ENCODE measurements around the gene FTO. TPM values are rescaled to one million over a fixed set of nuclear protein-coding genes. Genes with fewer than 3 reads are reported as not detected.
A peak's percentile ranks its signal among the peaks of the same experiment; 100 is the strongest.
"Not testable (repeated sequence)": the region's sequence is repeated elsewhere in the genome, so short reads cannot be mapped to it uniquely, and the experiment has no call there.

FTO gene
- total RNA-seq, 1 donor from 2014 or later = 39.4 TPM

DNA sequence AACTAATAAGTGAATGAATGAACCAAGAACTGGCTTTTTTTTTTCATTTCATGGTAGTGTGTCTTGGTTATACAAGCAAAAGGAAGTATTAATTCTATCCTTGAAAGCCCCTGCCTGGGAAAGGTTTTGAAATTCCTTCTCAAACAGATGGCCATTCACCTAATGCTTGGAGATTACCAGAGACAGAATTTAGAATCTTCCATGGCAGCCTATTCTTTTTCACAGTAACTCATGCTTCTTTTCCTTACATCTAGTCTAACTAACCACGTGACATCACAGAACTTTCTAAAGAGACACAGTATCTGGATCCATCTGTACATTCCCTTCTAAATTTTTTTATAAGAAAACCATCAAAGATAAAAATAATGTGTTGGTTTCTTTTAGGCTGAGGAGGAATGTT is 151.6 kb downstream of the FTO start:
- DNase-seq (ENCODE audit: low read depth in 2 of 2) = no peak

DNA sequence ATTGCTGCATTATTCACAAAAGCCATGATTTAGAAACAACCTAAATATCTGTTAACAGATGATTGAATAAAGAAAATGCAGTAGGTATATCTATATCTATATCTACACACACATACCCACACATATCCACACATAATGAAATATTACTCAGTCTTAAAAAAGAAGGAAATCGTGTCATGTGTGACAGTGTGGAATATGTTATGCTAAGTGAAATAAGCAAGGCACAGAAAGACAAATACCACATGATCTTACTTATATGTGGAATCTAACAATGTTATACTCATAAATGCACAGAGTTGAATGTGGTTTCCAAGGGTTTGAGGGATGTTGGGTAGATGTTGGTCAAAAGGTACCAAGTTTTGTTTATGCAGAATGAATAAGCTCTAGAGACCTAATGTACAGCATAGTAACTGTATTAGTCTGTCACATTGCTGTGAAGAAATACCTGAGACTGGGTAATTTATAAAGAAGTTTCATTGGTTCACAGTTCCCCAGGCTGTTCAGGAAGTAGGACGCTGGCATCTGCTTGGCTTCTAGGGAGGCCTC is 156.1 kb downstream of the FTO start:
- no peak for DNase-seq (ENCODE audit: low read depth in 2 of 2)

DNA sequence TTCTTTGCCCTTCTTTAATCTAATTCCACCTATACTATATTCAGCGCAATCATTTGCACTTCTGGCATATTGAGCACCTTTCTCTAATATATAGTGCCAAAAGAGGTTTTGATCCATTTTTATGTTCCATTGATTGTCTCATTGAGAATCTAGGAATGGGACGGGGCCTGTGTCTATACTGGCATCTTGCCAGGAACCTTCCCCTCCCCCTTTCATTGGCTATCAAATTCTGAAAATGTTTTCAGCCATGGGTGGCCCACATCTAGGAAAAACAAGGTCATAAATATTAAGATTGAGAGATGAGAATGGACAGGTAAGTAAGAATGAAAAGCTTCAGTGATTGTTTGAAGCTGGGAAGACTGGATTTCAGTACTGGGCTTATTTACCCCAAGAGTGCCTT is 159.9 kb downstream of the FTO start:
- DNase-seq (ENCODE audit: low read depth in 2 of 2) = no peak

DNA sequence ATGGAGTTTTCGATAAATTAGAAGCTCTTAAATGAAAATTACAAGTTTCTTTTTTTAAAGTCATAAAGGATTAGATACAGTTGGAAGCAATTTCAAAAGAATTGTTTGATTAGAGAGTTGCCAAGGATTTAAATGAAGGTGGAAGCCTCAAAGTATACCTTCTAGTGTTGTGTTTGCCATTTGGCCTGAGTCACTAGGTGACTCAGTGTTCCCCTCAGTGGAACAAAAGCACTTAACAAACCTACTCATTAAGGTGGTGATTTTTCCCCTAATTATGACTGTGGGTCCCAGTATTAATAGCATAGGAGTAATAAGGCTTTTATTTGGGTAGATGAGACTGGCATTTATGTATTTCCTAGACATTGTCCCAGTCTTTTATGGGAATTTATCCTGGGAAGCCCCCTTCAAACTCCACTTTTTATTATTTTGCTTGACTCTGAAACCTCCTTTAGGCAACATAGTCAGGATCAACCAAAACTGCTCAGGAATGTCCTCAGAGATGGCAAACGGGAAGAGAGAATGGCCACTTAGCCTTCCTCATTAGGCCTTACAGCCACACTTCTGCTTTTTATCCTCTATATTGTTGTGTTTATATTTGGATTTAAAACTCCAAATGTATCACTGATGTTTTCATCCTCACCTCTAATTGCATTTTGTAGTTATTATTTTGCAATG is 161.0 kb downstream of the FTO start:
- DNase-seq (ENCODE audit: low read depth in 2 of 2) = peak in 1 of 2 donors; percentile 66

DNA sequence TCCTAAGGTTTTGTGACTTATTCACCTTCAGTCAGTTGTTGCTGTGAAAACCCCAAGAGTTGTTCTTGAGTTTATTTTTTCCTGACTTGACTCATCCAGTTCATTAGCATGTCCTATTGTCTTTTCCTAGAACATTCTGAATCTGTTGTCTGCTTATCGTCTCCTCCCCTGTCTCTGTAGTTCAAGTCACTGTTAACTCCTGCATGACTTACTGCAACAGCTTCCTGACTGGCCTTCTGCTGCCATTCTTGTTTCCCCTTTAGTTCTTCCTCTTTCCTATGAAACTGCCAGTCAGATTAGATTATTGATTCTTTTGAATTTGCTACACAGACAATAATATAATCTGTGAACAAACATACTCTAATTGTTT is 161.5 kb downstream of the FTO start:
- DNase-seq (ENCODE audit: low read depth in 2 of 2) = peak in 1 of 2 donors; percentile 83

DNA sequence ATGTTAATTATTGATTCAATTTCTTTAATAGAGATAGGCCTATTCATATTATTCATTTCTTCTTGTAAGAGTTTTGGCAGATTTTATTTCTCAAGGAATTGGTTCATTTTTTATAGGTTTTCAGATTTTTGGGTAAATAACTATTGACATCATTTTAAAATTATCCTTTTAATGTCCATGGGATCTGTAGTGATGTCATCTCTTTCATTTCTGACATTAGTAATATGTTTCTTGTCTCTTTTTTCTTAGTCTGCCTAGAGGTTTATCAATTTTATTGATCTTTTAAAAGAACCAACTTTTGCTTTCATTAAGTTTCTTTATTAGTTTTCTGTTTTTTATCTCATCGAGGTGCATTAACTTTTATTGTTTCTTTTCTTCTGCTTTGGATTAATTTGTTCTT is 162.6 kb downstream of the FTO start:
- no peak for DNase-seq (ENCODE audit: low read depth in 2 of 2)

DNA sequence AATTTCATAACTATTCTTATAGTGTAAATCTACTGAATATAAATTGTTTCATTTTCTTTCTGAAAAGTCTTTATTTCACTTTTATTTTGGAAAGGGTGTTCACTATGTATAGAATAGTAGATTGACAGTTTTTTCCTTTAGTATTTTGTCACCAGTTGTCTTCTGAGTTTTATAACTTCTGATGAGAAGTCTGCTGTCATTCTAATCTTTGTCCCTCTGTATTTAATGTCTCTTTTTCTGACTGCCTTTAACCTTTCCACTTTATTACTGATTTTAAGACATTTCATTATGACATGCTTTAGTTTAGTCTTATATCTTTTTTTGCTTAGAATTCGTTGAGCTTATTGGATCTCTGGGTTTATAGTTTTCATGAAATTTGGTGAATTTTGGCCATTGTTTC is 166.9 kb downstream of the FTO start:
- DNase-seq (ENCODE audit: low read depth in 2 of 2) = no peak

DNA sequence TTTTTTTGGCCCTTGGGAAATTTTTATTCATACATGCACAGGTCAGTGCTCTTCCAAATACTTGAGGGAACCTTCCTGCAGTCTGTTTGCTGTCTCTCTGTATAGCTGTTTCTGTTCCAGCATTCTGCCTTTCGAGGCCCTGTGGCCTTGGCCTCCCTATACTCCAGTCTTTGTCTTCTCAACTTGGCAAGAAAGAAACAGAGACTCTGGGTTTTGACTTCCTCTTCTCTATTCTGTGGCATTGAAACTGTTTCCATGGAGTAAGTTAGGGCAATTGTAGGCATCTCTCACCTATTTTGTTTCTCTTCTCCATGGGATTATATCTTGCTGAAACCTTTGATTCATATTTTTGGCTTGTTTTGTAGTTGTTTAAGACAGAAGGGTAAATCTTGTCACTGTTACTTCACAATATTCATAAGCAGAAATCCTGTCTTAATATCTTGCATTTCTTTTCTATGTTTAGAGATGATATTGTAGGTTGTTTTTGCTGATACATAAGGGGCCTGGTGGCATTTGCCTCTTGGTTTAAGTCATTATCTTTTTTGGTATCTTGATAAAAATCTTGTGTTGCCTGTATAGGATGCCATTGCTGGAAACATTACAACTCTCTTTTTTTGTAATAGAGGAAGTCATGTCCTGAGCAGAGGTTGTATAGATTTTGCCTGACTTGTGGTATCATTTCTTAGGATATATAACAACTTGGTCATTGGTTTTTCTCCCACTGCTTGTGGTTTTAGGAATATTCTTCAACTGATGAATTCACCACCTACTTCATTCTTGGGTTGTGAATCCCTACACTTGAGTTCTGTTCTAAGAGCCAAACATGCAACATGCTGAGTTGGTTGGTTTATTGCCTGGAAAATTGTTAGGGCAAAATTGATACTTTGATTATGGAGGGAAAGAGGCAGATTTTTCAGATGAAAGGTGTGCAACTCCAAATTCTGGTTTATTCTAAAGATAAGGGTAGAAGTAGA is 168.6 kb downstream of the FTO start:
- DNase-seq (ENCODE audit: low read depth in 2 of 2) = no peak

DNA sequence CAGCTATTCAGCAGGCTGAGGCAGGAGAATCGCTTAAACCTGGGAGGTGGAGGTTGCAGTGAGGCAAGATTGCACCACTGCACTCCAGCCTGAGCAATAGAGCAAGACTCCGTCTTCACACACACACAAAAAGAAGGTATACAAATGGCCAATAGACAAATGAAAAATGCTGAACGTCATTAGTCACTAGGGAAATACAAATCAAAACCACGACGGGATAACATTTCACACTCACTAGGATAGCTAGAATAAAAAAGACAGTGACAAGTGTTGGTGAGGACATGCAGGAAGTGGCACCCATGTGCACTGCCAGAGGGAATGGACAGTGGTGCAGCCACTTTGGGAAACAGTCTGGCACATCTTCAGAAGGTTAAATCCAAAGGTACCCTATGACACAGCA is 172.9 kb downstream of the FTO start:
- DNase-seq (ENCODE audit: low read depth in 2 of 2) = no peak

DNA sequence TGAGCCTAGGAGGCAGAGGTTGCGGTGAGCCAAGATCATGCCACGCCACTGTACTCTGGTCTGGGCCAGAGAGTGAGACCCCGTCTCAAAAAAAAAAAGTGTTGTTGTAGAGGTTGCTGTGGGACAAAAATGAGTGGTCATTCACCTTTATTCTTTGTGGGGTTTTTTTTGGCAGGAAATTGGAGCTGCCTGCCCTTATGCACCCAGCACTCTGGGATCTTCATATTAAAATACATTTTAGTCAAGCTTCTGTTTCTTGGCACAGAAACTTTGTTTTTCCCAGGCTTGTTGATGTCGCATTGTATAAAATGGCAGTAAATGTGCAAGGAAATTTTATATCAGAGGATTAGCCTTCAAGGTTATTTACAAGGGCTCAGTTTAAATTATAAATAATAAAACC is 174.3 kb downstream of the FTO start:
- peak in 1 of 2 donors; percentile 55 for DNase-seq (ENCODE audit: low read depth in 2 of 2)

DNA sequence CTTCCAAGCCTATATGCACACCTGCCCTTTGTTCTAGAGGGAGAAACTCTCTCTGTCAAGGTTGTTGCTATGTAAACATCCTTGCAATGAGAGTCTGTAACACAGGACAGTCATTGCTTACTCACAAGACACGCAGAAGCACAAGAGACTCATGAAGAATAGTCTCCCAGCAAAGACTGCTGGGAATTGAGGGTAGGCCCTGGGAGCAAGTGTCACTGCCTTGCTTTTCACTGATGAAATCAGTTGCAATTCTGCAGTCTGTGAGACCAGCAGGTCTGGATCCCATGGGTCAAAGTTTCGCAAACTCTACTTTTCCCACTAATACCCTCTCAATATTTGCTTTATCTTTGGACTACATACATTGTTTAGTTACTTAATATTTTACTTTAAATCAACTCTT is 177.4 kb downstream of the FTO start:
- DNase-seq (ENCODE audit: low read depth in 2 of 2) = no peak

DNA sequence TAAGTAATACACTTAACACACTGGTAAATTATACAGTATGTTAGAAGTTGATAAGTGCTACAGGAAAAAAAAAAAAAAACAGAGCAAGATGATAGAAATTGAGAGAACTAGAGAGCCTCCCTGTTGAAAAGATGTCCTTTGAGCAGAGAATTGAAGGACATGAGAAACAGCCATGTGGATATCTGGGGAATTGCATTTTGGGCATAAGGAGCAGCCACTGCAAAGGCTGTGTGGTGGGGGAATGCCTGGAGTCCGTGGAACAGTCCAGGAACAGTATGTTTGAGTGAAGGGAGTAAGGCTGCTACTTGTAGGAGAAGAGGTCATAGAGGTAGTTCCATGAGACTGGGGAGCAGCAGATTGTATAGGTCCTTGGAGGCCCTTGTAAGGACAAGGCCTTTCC is 178.4 kb downstream of the FTO start:
- no peak for DNase-seq (ENCODE audit: low read depth in 2 of 2)

DNA sequence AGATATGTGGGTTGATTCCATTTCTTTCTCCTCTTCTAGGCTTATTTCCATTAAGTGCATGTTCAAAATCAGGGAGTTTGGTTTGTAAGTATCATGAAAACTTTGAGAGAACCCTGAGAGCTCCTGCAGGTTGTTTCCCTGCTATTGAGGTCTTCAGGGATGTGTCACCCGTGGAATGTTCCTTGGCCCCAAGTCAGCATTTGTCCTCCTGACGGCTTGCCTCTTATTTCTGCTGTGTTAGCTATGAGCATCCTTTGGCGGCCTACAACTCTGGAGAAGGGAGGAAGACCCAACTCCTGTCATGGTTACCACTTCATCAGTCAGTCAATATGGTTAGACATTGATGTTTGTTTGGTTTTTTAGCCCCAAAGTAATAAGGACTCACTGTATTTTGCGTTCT is 180.8 kb downstream of the FTO start:
- DNase-seq (ENCODE audit: low read depth in 2 of 2) = no peak

DNA sequence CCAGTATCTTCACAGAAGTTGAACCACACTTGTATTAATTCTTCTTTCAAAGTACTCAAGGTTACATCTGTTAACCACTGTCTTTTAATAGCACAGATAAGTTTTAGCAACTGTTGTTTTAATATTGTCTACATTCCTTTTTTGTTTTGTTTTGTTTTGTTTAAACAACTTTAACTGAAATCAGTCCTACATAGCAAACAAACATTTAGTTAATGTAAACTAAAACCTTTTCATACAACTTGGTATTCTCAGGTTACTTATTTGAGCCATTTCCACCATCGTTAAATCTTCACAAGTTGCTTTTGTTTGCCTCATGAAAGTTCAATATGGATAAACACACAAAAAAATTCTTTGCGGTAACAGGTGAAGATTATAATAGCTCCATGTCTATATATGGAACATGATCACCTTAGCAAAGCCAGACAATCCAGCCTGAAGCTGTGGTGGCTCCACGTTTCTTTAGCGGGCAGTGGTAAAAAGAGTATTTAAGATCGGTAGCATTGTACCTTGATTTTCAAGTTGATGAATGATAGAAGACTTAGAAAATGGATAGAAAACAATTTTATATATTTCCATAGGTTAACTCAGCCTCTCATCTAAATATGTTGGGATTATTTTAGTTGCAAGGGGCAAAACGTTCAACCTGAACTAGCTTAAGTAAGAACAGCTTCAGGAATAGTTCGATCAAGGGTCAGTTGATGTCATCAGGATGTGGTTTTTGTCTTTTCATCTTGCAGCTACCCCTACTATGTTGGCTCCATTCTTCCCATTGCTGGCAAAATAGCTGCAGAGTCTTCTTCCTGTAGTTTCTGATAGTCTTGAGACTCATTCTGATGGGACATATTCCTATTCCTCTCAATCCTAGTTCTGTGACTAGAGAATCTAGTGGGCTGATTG is 182.8 kb downstream of the FTO start:
- no peak for DNase-seq (ENCODE audit: low read depth in 2 of 2)

DNA sequence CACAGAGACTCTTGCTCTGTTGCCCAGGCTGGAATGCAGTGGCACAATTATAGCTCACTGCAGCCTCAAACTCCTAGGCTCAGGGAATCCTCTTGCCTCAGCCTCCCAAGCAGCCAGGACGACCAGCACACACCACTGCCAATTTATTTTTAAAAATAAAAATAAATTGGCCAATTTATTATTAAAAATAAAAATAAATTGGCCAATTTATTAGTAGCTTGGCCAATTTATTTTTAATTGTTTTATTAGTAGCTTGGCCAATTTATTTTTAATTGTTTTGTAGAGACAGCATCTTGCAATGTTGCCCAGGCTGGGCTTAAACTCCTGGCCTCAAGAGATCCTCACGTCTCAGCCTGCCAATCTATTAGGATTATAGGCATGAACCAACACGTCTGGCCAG is 184.3 kb downstream of the FTO start:
- DNase-seq (ENCODE audit: low read depth in 2 of 2) = no peak

DNA sequence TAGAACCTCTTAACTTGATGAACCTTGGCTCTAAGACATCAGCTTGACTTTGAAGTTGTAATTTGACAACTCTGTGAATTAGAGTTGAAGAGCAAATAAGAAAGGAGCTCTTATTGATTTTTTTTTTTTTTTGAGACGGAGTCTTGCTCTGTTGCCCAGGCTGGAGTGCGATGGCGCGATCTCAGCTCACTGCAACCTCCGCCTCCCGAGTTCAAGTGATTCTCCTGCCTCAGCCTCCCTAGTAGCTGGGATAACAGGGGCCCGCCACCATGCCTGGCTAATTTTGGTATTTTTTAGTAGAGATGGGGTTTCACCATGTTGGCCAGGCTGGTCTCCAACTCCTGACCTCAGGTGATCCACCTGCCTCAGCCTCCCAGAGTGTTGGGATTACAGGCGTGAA is 186.9 kb downstream of the FTO start:
- DNase-seq (ENCODE audit: low read depth in 2 of 2) = not testable (repeated sequence)

DNA sequence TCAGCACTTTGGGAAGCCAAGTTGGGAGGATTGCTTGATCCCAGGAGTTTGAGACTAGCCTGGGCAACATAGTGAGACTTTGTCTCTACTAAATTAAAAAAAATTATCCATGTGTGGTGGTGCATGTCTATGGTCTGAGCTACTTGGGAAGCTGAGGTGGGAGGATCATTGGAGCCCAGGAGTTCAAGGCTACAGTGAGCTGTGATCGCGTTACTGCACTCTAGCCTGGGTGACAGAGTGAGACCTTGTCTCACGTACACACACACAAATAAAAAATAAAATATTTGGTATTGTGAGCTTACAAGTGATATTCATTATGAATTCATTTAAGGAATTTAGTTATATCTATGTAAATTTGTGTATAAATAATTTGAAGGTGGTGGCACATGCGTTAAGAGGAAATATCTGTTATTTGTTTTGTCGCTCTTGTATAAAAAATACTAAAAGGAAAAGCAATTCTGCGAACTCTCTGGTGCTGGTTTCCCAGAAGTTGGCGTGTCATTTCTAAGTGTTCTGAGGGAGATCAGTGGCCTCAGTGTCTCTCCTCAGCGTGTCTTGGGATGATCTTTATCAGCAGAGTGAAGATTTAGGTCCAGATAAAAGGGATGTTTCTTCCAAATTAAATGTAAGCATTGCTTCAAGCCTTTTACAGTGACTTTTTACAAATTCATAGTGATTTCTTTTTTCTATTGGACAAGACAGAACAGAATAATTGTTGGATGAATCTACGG is 187.6 kb downstream of the FTO start:
- DNase-seq (ENCODE audit: low read depth in 2 of 2) = no peak

DNA sequence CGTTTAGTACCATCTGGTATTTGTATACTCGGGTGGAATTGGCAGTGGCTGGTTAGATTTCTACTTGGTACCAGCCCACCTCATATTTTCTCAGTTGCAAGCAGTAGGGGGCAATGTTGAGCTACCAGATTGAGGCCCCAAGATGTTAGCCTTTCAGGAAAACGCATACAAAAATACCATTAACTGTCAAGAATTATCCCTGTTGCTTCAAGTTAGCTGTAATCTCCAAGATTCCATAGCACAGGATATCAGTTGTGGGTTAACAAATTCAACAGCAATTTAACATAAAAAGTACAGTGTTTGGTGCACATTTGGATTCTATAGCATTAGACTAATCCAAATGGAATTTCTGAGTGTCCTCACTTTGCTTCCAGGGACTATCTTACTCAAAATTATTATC is 188.2 kb downstream of the FTO start:
- DNase-seq (ENCODE audit: low read depth in 2 of 2) = peak in 1 of 2 donors; percentile 74

DNA sequence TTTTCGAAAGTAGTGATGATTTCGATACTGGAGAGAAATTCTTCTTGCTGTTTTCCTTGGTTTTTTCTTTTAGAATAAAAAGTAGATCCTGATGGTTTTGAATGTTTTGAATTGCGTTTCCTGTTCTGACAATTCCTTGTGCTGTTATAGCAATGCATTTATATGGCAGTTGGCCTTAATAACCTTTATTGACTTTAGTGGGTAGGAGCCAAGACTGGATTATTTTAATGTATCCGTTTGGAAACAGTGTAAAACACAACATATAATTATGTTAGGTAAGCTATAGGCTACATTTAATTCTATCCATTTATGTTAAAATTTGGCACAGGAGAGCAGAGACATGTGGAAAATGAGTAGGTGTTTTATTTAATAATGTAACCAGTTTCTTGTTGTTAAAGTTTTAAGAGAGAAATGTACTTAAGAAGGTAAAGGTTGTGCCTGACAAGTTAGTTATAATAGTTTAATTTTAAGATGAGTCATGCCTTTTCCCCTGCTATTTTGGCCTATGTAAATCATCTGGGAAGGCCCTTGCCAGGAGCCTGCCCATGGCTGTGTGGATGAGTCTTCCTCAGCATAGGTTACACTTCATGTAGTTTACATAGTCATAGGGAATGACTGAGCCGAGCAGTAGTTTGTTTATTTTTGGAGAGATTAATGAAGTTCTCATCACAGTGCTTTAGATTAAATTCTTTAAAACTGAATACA is 189.9 kb downstream of the FTO start:
- DNase-seq (ENCODE audit: low read depth in 2 of 2) = peak in 1 of 2 donors; percentile 73

DNA sequence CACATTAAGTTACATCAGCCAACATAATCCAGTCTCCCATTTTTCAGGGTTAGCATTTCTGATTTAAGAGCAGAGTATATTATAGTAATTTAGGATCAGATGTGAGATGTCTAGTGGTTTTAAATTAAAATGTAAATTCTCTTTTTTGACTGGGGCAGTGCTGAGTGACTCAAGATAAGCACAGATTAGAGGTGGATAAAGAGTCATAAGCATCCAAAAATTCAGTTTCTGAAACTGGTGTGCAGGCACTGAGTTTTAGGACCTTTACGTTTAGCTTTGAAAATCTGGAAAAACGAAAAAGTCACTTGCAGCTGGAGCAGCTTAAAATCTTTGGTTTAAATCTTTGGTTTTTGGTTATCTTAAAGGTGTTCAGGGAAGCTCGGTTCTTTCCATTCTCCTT is 190.7 kb downstream of the FTO start:
- DNase-seq (ENCODE audit: low read depth in 2 of 2) = no peak

Measured in dermis microvascular lymphatic vessel endothelial cell (primary cell).